Measurements from ENCODE around the gene NCOA7.

The NCOA7 gene

GRCh38 chr6:125790358-125791150 lies at the start of gene NCOA7:
Gene NCOA7 (plus strand): TSS chr6:125790960. CDS start chr6:125815355, 24,395 bp downstream.
- no peaks in the 10 kb centered on the region for H3K27me3 ChIP-seq
- no peaks in the 10 kb centered on the region; the same call in 1 of the 2 replicates for H3K36me3 ChIP-seq
- TF ChIP-seq Cebpa-rat (IDR thresholded peaks at IDR 0.05) = no peak
- H3K4me3 ChIP-seq = peak within 1 kb of the TSS; percentile 93
- peak within 1 kb of the TSS; percentile 93 for H3K9ac ChIP-seq
- peaks cover 37% of the 10 kb centered on the region for H3K4me1 ChIP-seq
- peak within 1 kb of the TSS; percentile 90 for H3K4me2 ChIP-seq
- H4K20me1 ChIP-seq = peaks cover 6% of the 10 kb centered on the region; the same call in 1 of the 2 replicates
- peak within 1 kb of the TSS; percentile 97 for H3K27ac ChIP-seq
- H3K9me3 ChIP-seq = no peaks in the 10 kb centered on the region

- peaks cover 18% of the 10 kb centered on the region for H3K27me3 ChIP-seq
- no peaks in the 10 kb centered on the region for H3K9me3 ChIP-seq
- no peaks in the 10 kb centered on the region for H3K4me1 ChIP-seq
- H3K36me3 ChIP-seq = no peaks in the 10 kb centered on the region
- H4K20me1 ChIP-seq = peaks cover 6% of the 10 kb centered on the region; the same call in 1 of the 2 replicates
- no peak for TF ChIP-seq Cebpa-rat (IDR thresholded peaks at IDR 0.05)
- H3K4me3 ChIP-seq = no peak overlapping the region
- H3K4me2 ChIP-seq = no peak overlapping the region
- H3K9ac ChIP-seq = no peak overlapping the region
- H3K27ac ChIP-seq = no peak overlapping the region
Observed at GRCh38 chr6:125741336-125741735, 49.4 kb upstream of the NCOA7 start.

GRCh38 chr6:125742024-125742423 lies 48.7 kb upstream of the NCOA7 start:
- H3K27me3 ChIP-seq = peaks cover 25% of the 10 kb centered on the region
- peaks cover under 1% of the 10 kb centered on the region for H3K4me1 ChIP-seq

GRCh38 chr6:125742464-125743120 lies 48.2 kb upstream of the NCOA7 start:
- Histone ChIP-seq H3K36me3 (no peaks in the 10 kb centered on the region), H3K4me3 (no peak overlapping the region), H3K27ac (no peak overlapping the region), H3K9me3 (no peaks in the 10 kb centered on the region), H3K9ac (no peak overlapping the region), H3K4me2 (no peak overlapping the region), H3K27me3 (peaks cover 30% of the 10 kb centered on the region), H3K4me1 (peaks cover 7% of the 10 kb centered on the region), H4K20me1 (peaks cover 13% of the 10 kb centered on the region)
- TF ChIP-seq Cebpa-rat (IDR thresholded peaks at IDR 0.05) = no peak

More at GRCh38 chr6:125742024-125742423, 48.7 kb upstream of the NCOA7 start:
- no peak overlapping the region for H3K9ac ChIP-seq
- no peak overlapping the region for H3K27ac ChIP-seq
- H3K36me3 ChIP-seq = no peaks in the 10 kb centered on the region
- peaks cover 8% of the 10 kb centered on the region for H4K20me1 ChIP-seq
- H3K4me2 ChIP-seq = no peak overlapping the region
- H3K9me3 ChIP-seq = no peaks in the 10 kb centered on the region
- H3K4me3 ChIP-seq = no peak overlapping the region
- no peak for TF ChIP-seq Cebpa-rat (IDR thresholded peaks at IDR 0.05)

GRCh38 chr6:125743604-125744003 lies 47.2 kb upstream of the NCOA7 start:
- H3K4me2 ChIP-seq = no peak overlapping the region

GRCh38 chr6:125745281-125746018 lies 45.3 kb upstream of the NCOA7 start:
- peaks cover 30% of the 10 kb centered on the region for H3K4me1 ChIP-seq
- H3K36me3 ChIP-seq = no peaks in the 10 kb centered on the region
- H4K20me1 ChIP-seq = peaks cover 29% of the 10 kb centered on the region
- peaks cover 59% of the 10 kb centered on the region for H3K27me3 ChIP-seq
- H3K4me2 ChIP-seq = no peak overlapping the region
- no peak overlapping the region for H3K4me3 ChIP-seq
- no peak overlapping the region for H3K9ac ChIP-seq
- H3K27ac ChIP-seq = no peak overlapping the region
- no peaks in the 10 kb centered on the region for H3K9me3 ChIP-seq
- no peak for TF ChIP-seq Cebpa-rat (IDR thresholded peaks at IDR 0.05)

More at GRCh38 chr6:125743604-125744003, 47.2 kb upstream of the NCOA7 start:
- peaks cover 40% of the 10 kb centered on the region for H3K27me3 ChIP-seq
- peaks cover 17% of the 10 kb centered on the region for H3K4me1 ChIP-seq
- peaks cover 23% of the 10 kb centered on the region for H4K20me1 ChIP-seq
- H3K36me3 ChIP-seq = no peaks in the 10 kb centered on the region
- H3K27ac ChIP-seq = no peak overlapping the region
- no peak overlapping the region for H3K9ac ChIP-seq
- TF ChIP-seq Cebpa-rat (IDR thresholded peaks at IDR 0.05) = no peak
- no peak overlapping the region for H3K4me3 ChIP-seq
- H3K9me3 ChIP-seq = no peaks in the 10 kb centered on the region

- Histone ChIP-seq H3K36me3 (no peaks in the 10 kb centered on the region), H4K20me1 (peaks cover 29% of the 10 kb centered on the region), H3K27me3 (peaks cover 65% of the 10 kb centered on the region), H3K27ac (no peak overlapping the region), H3K4me3 (no peak overlapping the region), H3K9me3 (no peaks in the 10 kb centered on the region), H3K4me1 (peaks cover 30% of the 10 kb centered on the region), H3K4me2 (no peak overlapping the region; the same call in 1 of the 2 replicates), H3K9ac (no peak overlapping the region)
- TF ChIP-seq Cebpa-rat (IDR thresholded peaks at IDR 0.05) = no peak
Observed at GRCh38 chr6:125746019-125746414, 44.7 kb upstream of the NCOA7 start.

- H3K9me3 ChIP-seq = no peaks in the 10 kb centered on the region
- H3K27me3 ChIP-seq = peaks cover 74% of the 10 kb centered on the region
- no peak overlapping the region for H3K27ac ChIP-seq
- peaks cover 30% of the 10 kb centered on the region for H3K4me1 ChIP-seq
- H3K36me3 ChIP-seq = no peaks in the 10 kb centered on the region
- no peak overlapping the region for H3K9ac ChIP-seq
- H3K4me2 ChIP-seq = peak overlapping the region; percentile 98
- no peak for TF ChIP-seq Cebpa-rat (IDR thresholded peaks at IDR 0.05)
- H3K4me3 ChIP-seq = peak overlapping the region; percentile 75
- H4K20me1 ChIP-seq = peaks cover 29% of the 10 kb centered on the region
Observed at GRCh38 chr6:125746731-125747588, 43.8 kb upstream of the NCOA7 start.
